Immature natural killer cell (primary cell): Measurements from ENCODE around the gene SPSB3. TPM values are rescaled to one million over a fixed set of nuclear protein-coding genes. Genes with fewer than 3 reads are reported as not detected.

Experiments
- DNase-seq, 3 donors: peaks; one replicate each; pipeline ENCODE4 v3.0.0; 2022; ENCODE audit warnings: mixed read lengths in 1 of 3
- H3K27ac Mint-ChIP-seq, 6 donors: one replicate each; pipeline ENCODE4 v1.8.0; 2020; ENCODE audit warnings: mixed read lengths in 6 of 6, mild to moderate bottlenecking in 5 of 6, inconsistent platforms in 4 of 6, moderate library complexity in 3 of 6
- H3K27me3 Mint-ChIP-seq, 3 donors: one replicate each; pipeline ENCODE4 v1.8.0; 2020 to 2021; ENCODE audit warnings: low read depth in 3 of 3, mild to moderate bottlenecking in 3 of 3, mixed read lengths in 3 of 3, moderate library complexity in 3 of 3, inconsistent platforms in 1 of 3
- H3K36me3 Mint-ChIP-seq, 3 donors: one replicate each; pipeline ENCODE4 v1.8.0; 2020; ENCODE audit warnings: mixed read lengths in 3 of 3, inconsistent platforms in 2 of 3, mild to moderate bottlenecking in 2 of 3
- H3K4me1 Mint-ChIP-seq, 2 donors: one replicate each; pipeline ENCODE4 v1.8.0; 2020; ENCODE audit warnings: inconsistent platforms in 2 of 2, mild to moderate bottlenecking in 2 of 2, mixed read lengths in 2 of 2, moderate library complexity in 1 of 2
- H3K4me3 Mint-ChIP-seq, 5 donors: one replicate each; pipeline ENCODE4 v1.8.0; 2020; ENCODE audit warnings: mild to moderate bottlenecking in 5 of 5, mixed read lengths in 5 of 5, inconsistent platforms in 3 of 5, moderate library complexity in 3 of 5
- H3K9me3 Mint-ChIP-seq, 6 donors: one replicate each; pipeline ENCODE4 v1.8.0; 2020; ENCODE audit warnings: mild to moderate bottlenecking in 6 of 6, mixed read lengths in 6 of 6, inconsistent platforms in 4 of 6, moderate library complexity in 3 of 6
- polyA plus RNA-seq, 3 donors: library from polyadenylated mRNA; unstranded; fragments of 300-500 nt; fragmentation: Illumina TruSeq; gene quantifications; one replicate each; pipeline ENCODE4 v1.2.3, GENCODE V29; 2021

SPSB3 gene
- polyA plus RNA-seq, 3 donors from 2014 or later: 68.3 to 80.4 (median 77.6) TPM

DNA sequence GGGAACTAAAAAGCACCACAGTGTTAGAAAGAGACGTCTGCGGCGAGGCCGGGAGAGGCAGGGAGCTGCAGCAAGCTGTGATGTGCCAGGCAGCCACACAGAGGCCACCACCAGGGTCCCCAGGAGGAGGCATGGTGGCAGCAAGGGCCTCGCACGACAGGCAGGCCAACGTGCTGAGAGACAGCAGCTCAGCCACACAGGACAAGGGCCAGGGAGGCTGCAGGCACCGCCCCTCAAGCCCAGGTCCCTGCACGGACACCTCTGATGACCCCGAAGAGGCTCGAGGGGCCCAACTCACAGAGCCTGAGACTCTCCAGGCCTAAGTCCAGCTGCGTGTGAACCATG lies 38.5 kb upstream of the SPSB3 start:
- peaks cover 18% of the 10 kb centered on the region in 2 donors for H3K4me1 Mint-ChIP-seq
- no peaks in the 10 kb centered on the region for H3K36me3 Mint-ChIP-seq
- no peaks in the 10 kb centered on the region for H3K9me3 Mint-ChIP-seq
- no peak overlapping the region for H3K4me3 Mint-ChIP-seq
- no peak for DNase-seq
- no peak overlapping the region for H3K27ac Mint-ChIP-seq
- H3K27me3 Mint-ChIP-seq: peaks cover 2 to 4% (median 2%) of the 10 kb centered on the region in 3 donors

DNA sequence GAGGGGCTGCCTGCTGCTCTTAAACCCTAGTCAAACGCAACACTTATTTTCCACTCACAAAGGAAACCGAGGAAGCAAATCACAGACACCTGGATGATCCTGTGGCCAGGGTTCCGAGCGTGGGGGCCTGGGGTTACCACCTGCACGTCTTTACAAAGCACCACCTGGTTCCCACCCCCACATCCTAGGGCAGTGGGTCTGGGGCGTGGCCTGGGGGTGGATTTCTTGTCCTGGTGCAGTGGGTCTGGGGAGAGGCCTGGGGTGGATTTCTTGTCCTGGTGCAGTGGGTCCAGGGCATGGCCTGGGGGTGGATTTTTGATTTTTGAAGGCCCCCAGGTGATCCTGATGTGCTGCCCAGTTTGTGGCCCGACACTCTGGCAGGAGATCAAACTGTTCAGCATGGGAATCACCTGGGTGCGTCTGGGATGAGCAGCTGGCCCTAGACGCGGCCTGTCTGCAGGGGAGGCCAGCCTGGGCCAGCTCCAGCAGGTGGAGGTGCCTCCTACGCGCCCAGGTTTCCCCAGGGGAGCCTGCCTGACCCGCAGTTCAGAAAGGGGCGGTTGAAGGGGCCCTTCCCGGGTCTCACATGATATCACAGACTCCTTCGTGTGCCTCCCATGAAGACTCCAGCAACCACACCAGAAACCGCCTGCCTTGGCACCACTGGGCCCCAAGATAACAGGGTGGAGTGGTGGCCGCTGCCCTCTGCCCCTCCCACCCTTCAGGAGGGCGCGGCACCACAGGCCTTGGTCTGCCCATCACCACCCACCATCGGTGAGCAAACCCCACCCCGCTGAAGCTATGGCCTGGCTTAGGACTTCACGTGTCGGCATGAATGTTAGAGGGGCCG lies 38.0 kb upstream of the SPSB3 start:
- Mint-ChIP-seq H3K27ac (no peak overlapping the region), H3K9me3 (peaks cover 0 to under 1% (median 0%) of the 10 kb centered on the region in 6 donors), H3K36me3 (peaks cover 1 to 2% (median 2%) of the 10 kb centered on the region in 3 donors), H3K4me3 (no peak overlapping the region), H3K4me1 (peaks cover 13 to 15% of the 10 kb centered on the region in 2 donors), H3K27me3 (peaks cover 2 to 4% (median 2%) of the 10 kb centered on the region in 3 donors)
- DNase-seq: no peak

DNA sequence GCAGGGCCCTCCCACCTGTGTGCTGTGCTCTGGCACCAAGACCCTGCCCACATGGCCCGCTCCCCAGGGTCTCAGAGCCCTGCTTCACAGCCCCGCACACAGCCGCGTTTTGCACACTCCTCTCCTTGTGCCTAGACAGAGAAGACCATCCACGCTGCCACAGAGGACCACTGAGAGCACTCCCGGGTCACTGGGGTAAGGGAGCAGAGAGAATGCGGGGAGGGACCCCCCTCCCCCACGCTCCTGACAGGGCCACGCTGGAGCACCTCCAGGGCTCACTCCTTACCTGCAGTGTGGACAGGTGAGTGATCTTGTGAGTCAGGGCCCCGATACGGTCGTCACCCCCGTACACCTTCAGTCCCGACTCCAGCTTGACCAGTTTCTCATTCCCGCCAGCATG lies 37.2 kb upstream of the SPSB3 start:
- H3K4me3 Mint-ChIP-seq: no peak overlapping the region

DNA sequence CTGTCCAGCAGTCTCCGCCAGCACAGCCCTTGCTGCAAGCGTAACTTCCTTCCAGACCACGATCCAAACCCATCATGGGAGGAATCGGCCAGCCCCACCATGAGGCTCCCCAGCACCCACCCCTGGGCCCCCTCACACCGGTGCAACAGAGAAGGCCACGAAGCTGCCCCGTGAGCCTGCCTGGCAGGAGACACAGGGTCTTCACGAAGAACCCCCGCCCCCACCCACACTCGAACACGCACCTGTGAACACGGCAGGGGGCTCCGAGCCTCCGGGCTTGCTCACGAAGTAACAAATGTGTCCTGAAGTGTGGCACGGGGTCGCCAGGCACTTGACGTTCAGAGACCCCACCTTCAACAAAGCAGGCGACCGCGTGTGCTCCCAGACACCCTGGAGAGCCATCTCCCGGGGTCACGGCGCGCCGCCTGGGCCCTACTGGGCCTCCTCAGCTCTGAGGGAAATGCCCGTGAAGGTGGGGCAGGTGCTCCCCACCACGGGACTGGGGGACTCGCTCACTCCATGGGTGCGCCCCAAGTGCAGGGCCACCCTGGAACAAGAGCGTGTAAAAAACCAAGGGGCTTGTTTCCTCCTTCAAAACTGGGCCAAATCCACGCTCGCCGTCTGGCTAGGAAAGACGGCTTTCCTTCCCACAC lies 36.6 kb upstream of the SPSB3 start:
- Mint-ChIP-seq H3K4me3 (no peak overlapping the region), H3K27ac (peak overlapping the region in 3 of 6 donors; percentile 40 to 71 (median 57)), H3K4me1 (peaks cover 4 to 10% of the 10 kb centered on the region in 2 donors), H3K36me3 (peaks cover 6 to 8% (median 7%) of the 10 kb centered on the region in 3 donors), H3K27me3 (peaks cover 2% of the 10 kb centered on the region in 3 donors), H3K9me3 (peaks cover 0 to 3% (median 0%) of the 10 kb centered on the region in 6 donors)
- no peak for DNase-seq

More for the DNA sequence above, 37.2 kb upstream of the SPSB3 start:
- H3K36me3 Mint-ChIP-seq: peaks cover 6 to 8% (median 7%) of the 10 kb centered on the region in 3 donors
- no peak for DNase-seq
- peak overlapping the region in 2 of 6 donors; percentile 40 to 57 for H3K27ac Mint-ChIP-seq
- peaks cover 0 to 3% (median 0%) of the 10 kb centered on the region in 6 donors for H3K9me3 Mint-ChIP-seq
- peaks cover 2 to 3% (median 2%) of the 10 kb centered on the region in 3 donors for H3K27me3 Mint-ChIP-seq
- H3K4me1 Mint-ChIP-seq: peaks cover 10 to 16% of the 10 kb centered on the region in 2 donors

DNA sequence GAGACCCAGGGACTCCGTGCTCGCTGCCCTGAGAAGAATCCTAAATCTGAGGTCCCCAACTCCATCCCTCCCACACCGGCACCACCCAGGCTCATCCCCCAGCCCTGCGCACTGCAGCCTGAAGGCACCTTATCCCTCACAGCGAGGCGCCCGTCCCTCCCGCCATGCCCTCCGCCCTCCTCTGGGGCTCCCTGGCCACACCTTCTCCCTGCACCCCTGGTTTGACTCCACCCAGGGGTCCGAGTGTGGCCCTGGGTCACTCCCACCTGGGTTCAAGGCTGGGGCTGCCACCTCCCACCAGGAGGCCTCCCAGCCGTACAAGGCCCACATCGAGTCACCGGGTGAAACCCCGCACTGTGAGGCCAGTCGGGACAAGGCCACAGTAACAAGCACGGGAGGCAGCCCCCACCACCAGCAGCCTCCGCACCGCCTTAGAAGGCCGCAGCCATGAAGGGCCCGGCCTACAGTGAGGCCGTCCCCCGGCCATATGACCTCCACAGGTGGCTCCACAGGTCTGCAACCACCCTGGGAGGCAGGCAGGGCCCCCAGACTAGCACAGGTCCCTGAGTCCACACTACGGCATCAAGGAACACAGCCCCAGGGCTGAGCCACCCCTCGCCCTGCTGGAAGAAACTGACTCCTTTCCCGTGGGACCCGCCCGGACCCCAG lies 36.0 kb upstream of the SPSB3 start:
- Mint-ChIP-seq H3K4me3 (no peak overlapping the region), H3K36me3 (peaks cover 7 to 13% (median 8%) of the 10 kb centered on the region in 3 donors), H3K9me3 (peaks cover 0 to 3% (median 0%) of the 10 kb centered on the region in 6 donors), H3K4me1 (peaks cover 0 to 8% of the 10 kb centered on the region in 2 donors), H3K27me3 (peaks cover 0 to 4% (median 2%) of the 10 kb centered on the region in 3 donors), H3K27ac (no peak overlapping the region)
- no peak for DNase-seq

DNA sequence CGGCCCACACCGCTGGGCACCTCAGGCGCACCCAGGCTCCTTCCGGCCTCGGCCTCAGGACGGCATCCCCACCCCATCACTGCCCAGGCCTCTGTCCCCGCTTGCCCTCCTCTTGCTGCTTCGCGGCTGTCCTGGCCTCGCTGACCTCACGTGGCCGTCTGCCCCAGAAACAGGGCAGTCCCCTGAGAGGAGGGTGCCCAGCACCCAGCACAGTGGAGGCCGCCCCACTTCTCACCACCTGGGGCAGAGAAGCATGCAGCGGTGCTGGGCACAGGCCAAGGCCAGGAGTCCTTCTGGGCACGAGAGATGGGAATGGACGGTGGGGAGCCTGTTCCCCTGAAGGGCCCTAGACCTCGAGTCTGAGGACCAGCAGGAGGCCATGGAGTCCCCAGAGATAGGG lies 35.3 kb upstream of the SPSB3 start:
- Mint-ChIP-seq H3K36me3 (peaks cover 7 to 16% (median 8%) of the 10 kb centered on the region in 3 donors), H3K4me1 (peaks cover 4 to 12% of the 10 kb centered on the region in 2 donors), H3K27me3 (peaks cover 0 to 4% (median 2%) of the 10 kb centered on the region in 3 donors), H3K9me3 (peaks cover 0 to 3% (median 0%) of the 10 kb centered on the region in 6 donors), H3K27ac (no peak overlapping the region), H3K4me3 (no peak overlapping the region)
- no peak for DNase-seq

- Mint-ChIP-seq H3K36me3 (peaks cover 7 to 16% (median 8%) of the 10 kb centered on the region in 3 donors), H3K9me3 (peaks cover 0 to 3% (median 0%) of the 10 kb centered on the region in 6 donors), H3K4me3 (no peak overlapping the region), H3K27me3 (peaks cover 0 to 4% (median 2%) of the 10 kb centered on the region in 3 donors), H3K4me1 (peaks cover 4 to 12% of the 10 kb centered on the region in 2 donors), H3K27ac (peak overlapping the region in 1 of 6 donors; percentile 1)
- DNase-seq: no peak
These were observed 34.9 kb upstream of the SPSB3 start for GRCh38 chr16:1817276-1817589.

- no peak for DNase-seq
- no peak overlapping the region for H3K27ac Mint-ChIP-seq
- no peak overlapping the region for H3K4me3 Mint-ChIP-seq
- peaks cover 0 to 4% (median 2%) of the 10 kb centered on the region in 3 donors for H3K27me3 Mint-ChIP-seq
- H3K9me3 Mint-ChIP-seq: peaks cover 0 to 3% (median 0%) of the 10 kb centered on the region in 6 donors
- H3K4me1 Mint-ChIP-seq: peaks cover 4 to 12% of the 10 kb centered on the region in 2 donors
- peaks cover 7 to 16% (median 8%) of the 10 kb centered on the region in 3 donors for H3K36me3 Mint-ChIP-seq
These were observed 34.3 kb upstream of the SPSB3 start for GRCh38 chr16:1816396-1817275.

DNA sequence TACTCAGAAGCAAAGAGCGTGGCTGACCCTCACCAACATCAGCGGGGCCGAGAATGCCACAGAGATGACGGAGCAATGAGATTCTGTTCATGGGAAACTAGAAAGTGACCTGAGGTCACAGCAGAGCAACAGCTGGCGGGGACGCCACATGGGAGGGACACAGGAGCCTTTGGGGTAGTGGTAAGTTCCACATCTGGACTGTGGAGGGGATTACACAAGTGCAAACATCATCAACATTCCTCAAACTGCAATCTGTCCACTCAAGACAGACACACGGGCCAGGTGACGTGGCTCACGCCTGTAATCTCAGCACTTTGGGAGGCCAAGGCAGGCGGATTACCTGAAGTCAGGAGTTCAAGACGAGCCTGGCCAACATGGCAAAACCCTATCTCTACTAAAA lies 33.1 kb upstream of the SPSB3 start:
- peaks cover 4 to 12% of the 10 kb centered on the region in 2 donors for H3K4me1 Mint-ChIP-seq
- peaks cover 7 to 16% (median 8%) of the 10 kb centered on the region in 3 donors for H3K36me3 Mint-ChIP-seq
- no peak overlapping the region for H3K4me3 Mint-ChIP-seq
- peaks cover 0 to 4% (median 2%) of the 10 kb centered on the region in 3 donors for H3K27me3 Mint-ChIP-seq
- peak overlapping the region in 1 of 6 donors; percentile 42 for H3K27ac Mint-ChIP-seq
- H3K9me3 Mint-ChIP-seq: peaks cover 0 to 3% (median 0%) of the 10 kb centered on the region in 6 donors
- no peak for DNase-seq

DNA sequence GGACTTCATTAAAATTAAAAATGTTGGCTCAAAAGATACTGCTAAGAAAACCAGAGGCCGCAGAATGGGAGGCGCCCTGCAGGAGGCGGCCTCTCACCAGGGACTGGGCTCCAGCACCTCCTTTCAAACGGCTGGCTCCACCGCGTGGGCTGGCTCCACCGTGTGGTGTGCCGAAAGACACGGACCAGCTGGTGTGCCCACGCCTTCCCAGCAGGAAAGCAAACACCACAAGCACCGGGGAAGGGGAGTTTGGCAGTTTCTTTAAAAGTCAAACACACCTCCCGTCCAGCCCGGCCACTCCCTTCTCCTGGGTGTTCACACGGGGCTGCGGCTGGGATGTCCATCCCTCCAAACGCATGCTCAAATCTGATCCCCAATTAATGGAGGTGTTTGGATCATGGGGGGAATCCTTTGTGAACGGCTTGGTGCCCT lies 30.4 kb upstream of the SPSB3 start:
- Mint-ChIP-seq H3K27ac (peak overlapping the region in 2 of 6 donors; percentile 25 to 60), H3K27me3 (peaks cover 0 to 5% (median 2%) of the 10 kb centered on the region in 3 donors)

GRCh38 chr16:1810536-1810935 lies 28.2 kb upstream of the SPSB3 start:
- H3K4me1 Mint-ChIP-seq: peaks cover 4 to 12% of the 10 kb centered on the region in 2 donors
- DNase-seq: no peak
- H3K4me3 Mint-ChIP-seq: no peak overlapping the region
- peaks cover 0 to 3% (median 2%) of the 10 kb centered on the region in 3 donors for H3K27me3 Mint-ChIP-seq
- H3K9me3 Mint-ChIP-seq: peaks cover 0 to 3% (median 0%) of the 10 kb centered on the region in 6 donors
- peaks cover 8 to 20% (median 9%) of the 10 kb centered on the region in 3 donors for H3K36me3 Mint-ChIP-seq
- no peak overlapping the region for H3K27ac Mint-ChIP-seq

More for the DNA sequence above, 30.4 kb upstream of the SPSB3 start:
- H3K36me3 Mint-ChIP-seq: peaks cover 7 to 16% (median 8%) of the 10 kb centered on the region in 3 donors
- H3K4me3 Mint-ChIP-seq: no peak overlapping the region
- H3K4me1 Mint-ChIP-seq: peaks cover 4 to 12% of the 10 kb centered on the region in 2 donors
- DNase-seq: peak in 2 of 3 donors; percentile 8 to 18
- H3K9me3 Mint-ChIP-seq: peaks cover 0 to 3% (median 0%) of the 10 kb centered on the region in 6 donors

GRCh38 chr16:1810106-1810505 lies 27.7 kb upstream of the SPSB3 start:
- Mint-ChIP-seq H3K36me3 (peaks cover 3 to 16% (median 7%) of the 10 kb centered on the region in 3 donors), H3K27me3 (peaks cover 0 to 3% (median 0%) of the 10 kb centered on the region in 3 donors), H3K4me1 (peaks cover 4 to 9% of the 10 kb centered on the region in 2 donors), H3K27ac (peak overlapping the region in 1 of 6 donors; percentile 34), H3K9me3 (no peaks in the 10 kb centered on the region), H3K4me3 (no peak overlapping the region)
- no peak for DNase-seq
